Kidney epithelial cell (primary cell): ENCODE data around the gene TM7SF3. TPM values are rescaled to one million over a fixed set of nuclear protein-coding genes. Genes with fewer than 3 reads are reported as not detected.

ENCODE experiments used
- DNase-seq: peaks from one replicate; pipeline ENCODE4 v3.0.0-alpha.2; 2010; ENCODE audit warnings: low read depth
- H3K27me3 ChIP-seq: 2 replicates; pipeline ENCODE4 v1.6.0; 2011; ENCODE audit warnings: low read length; ENCODE audit not compliant: control insufficient read depth, insufficient read depth
- H3K36me3 ChIP-seq: 2 replicates; pipeline ENCODE4 v1.5.1; 2011; ENCODE audit warnings: low read length; ENCODE audit not compliant: control insufficient read depth, insufficient read depth
- H3K4me3 ChIP-seq: 2 replicates; pipeline ENCODE4 v1.5.1; 2011; ENCODE audit warnings: low read depth, mild to moderate bottlenecking, control low read depth, low read length
- CTCF ChIP-seq: IDR thresholded peaks from 2 replicates; pipeline ENCODE4 v1.5.1; 2011; ENCODE audit warnings: mild to moderate bottlenecking, moderate library complexity, low read length, control low read depth, inconsistent platforms; ENCODE audit not compliant: insufficient read depth, poor library complexity, severe bottlenecking
- total RNA-seq: library from RNA; depleted of rRNA; stranded (reverse); fragments of >200 nt; gene quantifications from 2 replicates; pipeline ENCODE4 v1.2.3, GENCODE V29; 2015

TM7SF3 gene
- total RNA-seq, 1 donor from 2014 or later, result 59.5 TPM

GRCh38 chr12:26935636-26936378, 78.4 kb downstream of the TM7SF3 start:
- DNase-seq, result no peak
- Histone ChIP-seq H3K27me3 (no peaks in the 10 kb centered on the region), H3K4me3 (no peak overlapping the region), H3K36me3 (no peaks in the 10 kb centered on the region)
- TF ChIP-seq CTCF, result no peak

- no peak for TF ChIP-seq CTCF
- no peak for DNase-seq
- peaks cover 2% of the 10 kb centered on the region for H3K36me3 ChIP-seq
- H3K4me3 ChIP-seq, result no peak overlapping the region
- H3K27me3 ChIP-seq, result no peaks in the 10 kb centered on the region
These were observed 84.6 kb downstream of the TM7SF3 start for GRCh38 chr12:26929590-26929989.

- Histone ChIP-seq H3K36me3 (peaks cover 2% of the 10 kb centered on the region), H3K4me3 (no peak overlapping the region), H3K27me3 (no peaks in the 10 kb centered on the region)
- no peak for DNase-seq
- no peak for TF ChIP-seq CTCF
These were observed 85.5 kb downstream of the TM7SF3 start for GRCh38 chr12:26928661-26929060.

Other genes with a start within 250 kb of the TM7SF3 start
- 16.3 and 19.9 TPM in 2 replicates for gene ITPR2, start 181.2 kb downstream of the TM7SF3 start, total RNA-seq
- gene INTS13, start 76.4 kb downstream of the TM7SF3 start, total RNA-seq, result 26.2 and 27.3 TPM in 2 replicates
- 27.6 and 38.7 TPM in 2 replicates for gene FGFR1OP2, start 75.9 kb downstream of the TM7SF3 start, total RNA-seq
- gene MED21, start 8.2 kb upstream of the TM7SF3 start, total RNA-seq, result 27.7 and 35.3 TPM in 2 replicates
- gene C12orf71, start 68.2 kb upstream of the TM7SF3 start, total RNA-seq, result not detected in 2 replicates
- 20.3 and 28.0 TPM in 2 replicates for gene STK38L, start 229.9 kb upstream of the TM7SF3 start, total RNA-seq